AG09309 (cell line): ENCODE measurements around the gene SUSD3.

ENCODE experiments used
- DNase-seq: peaks from one replicate; pipeline ENCODE4 v3.0.0-alpha.2; 2010; ENCODE audit warnings: low read depth
- H3K4me3 ChIP-seq: 2 replicates; pipeline ENCODE4 v1.5.1; 2011; ENCODE audit warnings: mild to moderate bottlenecking, low read depth, low read length, moderate library complexity; ENCODE audit not compliant: control insufficient read depth
- TF ChIP-seq, protein P1 (sequence below): IDR thresholded peaks from 2 replicates; pipeline ENCODE4 v1.5.1; 2011; ENCODE audit warnings: mild to moderate bottlenecking, low read depth, low read length, inconsistent platforms; ENCODE audit not compliant: insufficient read depth, control insufficient read depth; ENCODE audit errors: missing control alignments

The SUSD3 gene

DNA sequence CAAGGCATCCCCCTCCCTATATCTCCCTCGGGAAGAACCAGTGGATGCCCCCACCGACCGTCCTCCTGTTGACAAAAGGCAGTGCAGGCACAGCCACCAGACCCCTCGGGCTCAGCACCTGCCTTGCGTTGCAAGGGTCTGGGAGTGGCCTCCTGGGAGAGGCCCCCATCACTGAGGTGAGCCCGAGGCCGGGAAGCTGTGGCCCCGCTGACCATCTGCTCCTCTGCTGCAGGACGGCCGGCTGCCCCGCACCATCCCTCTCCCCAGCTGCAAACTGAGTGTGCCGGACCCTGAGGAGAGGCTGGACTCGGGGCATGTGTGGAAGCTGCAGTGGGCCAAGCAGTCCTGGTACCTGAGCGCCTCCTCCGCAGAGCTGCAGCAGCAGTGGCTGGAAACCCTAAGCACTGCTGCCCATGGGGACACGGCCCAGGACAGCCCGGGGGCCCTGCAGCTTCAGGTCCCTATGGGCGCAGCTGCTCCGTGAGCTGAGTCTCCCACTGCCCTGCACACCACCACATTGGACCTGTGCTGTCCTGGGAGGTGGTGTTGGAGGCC lies 23.3 kb upstream of the SUSD3 start:
- TF ChIP-seq, protein P1, sequence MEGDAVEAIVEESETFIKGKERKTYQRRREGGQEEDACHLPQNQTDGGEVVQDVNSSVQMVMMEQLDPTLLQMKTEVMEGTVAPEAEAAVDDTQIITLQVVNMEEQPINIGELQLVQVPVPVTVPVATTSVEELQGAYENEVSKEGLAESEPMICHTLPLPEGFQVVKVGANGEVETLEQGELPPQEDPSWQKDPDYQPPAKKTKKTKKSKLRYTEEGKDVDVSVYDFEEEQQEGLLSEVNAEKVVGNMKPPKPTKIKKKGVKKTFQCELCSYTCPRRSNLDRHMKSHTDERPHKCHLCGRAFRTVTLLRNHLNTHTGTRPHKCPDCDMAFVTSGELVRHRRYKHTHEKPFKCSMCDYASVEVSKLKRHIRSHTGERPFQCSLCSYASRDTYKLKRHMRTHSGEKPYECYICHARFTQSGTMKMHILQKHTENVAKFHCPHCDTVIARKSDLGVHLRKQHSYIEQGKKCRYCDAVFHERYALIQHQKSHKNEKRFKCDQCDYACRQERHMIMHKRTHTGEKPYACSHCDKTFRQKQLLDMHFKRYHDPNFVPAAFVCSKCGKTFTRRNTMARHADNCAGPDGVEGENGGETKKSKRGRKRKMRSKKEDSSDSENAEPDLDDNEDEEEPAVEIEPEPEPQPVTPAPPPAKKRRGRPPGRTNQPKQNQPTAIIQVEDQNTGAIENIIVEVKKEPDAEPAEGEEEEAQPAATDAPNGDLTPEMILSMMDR, result no peak
- no peak overlapping the region for H3K4me3 ChIP-seq
- no peak for DNase-seq

DNA sequence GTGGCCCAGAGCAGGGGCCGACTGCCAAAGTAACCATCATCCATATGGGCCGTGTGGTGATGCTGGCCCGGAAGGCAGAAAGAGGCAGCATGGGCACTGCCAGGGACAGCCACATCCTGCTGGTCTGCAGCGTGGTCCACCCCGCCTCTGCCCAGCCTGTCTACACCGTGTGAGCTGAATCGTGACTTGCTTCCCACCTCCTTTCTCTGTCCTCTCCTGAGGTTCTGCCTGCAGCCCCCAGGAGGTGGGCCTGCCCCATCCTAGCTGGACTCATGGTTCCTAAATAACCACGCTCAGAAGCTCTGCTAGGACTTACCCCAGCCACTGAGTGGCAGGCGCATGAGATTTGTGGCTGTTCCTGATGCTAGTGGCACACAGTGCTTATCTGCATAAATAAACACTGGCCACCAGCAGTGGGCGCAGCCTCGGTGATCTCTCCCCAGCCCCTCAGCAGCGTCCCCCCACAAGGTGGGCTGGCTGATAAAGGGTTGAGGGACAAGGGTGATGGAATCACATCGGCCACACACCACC lies 22.6 kb upstream of the SUSD3 start:
- TF ChIP-seq, protein P1, result no peak
- DNase-seq, result no peak
- no peak overlapping the region for H3K4me3 ChIP-seq

- TF ChIP-seq, protein P1, result no peak
- DNase-seq, result no peak
- H3K4me3 ChIP-seq, result no peak overlapping the region
Observed at GRCh38 chr9:93036887-93037475, 21.5 kb upstream of the SUSD3 start.

DNA sequence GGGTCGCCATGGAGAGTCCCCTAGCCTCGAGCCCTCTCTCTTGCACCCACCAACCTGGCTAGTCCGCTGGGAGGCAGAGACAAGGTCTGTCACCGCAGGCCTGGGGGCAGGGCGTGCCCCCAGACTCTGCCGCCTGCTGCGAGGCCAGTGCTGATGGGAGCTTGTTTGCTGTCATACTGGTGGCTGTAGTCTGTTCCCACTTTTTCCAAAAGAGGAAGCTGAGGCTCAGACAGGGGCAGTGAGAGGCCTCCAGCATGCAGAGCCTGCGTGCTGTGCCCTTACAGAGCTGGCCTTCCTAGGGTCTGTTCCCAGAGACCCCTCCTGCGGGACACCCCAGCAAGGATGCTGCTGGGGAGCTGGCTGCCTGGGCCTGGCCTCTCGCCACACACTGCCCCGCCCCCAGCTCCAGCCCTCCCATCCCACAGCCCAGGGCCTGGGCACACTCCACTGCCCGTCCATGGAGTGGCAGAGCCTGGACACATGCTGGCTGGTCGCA lies 21.0 kb upstream of the SUSD3 start:
- TF ChIP-seq, protein P1, result no peak
- no peak for DNase-seq

GRCh38 chr9:93038918-93039317 lies 19.6 kb upstream of the SUSD3 start:
- TF ChIP-seq, protein P1, result no peak
- no peak overlapping the region for H3K4me3 ChIP-seq
- DNase-seq, result no peak

More for the DNA sequence above, 21.0 kb upstream of the SUSD3 start:
- H3K4me3 ChIP-seq, result no peak overlapping the region

DNA sequence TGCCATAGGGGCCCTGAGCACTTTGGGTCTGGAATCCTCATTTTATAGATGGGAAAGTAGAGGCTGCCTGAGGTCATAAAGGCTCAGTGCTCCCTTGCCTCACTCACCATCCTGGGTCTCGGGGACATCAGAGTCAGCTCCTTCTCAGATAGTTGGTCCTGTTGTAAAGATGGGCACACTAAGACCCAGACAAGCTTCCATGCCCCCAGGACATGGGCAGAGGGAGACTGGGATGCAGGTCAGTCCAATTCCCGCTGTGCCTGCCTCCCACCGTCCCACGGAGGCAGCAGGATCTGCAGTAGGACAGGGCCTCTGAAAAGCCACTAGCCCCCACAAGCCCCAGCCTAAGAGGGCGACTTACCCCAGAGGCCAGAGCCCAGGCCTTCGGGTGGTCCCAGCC lies 19.0 kb upstream of the SUSD3 start:
- no peak overlapping the region for H3K4me3 ChIP-seq
- TF ChIP-seq, protein P1, result no peak
- DNase-seq, result no peak
